Kidney (tissue), 14 donors: ENCODE results near the gene ATP6V1B1. TPM values are rescaled to one million over a fixed set of nuclear protein-coding genes. Genes with fewer than 3 reads are reported as not detected.

Experiments
- DNase-seq, 5 donors: peaks; one replicate each; pipeline ENCODE4 v3.0.0-alpha.2; 2013 to 2020
- FAIRE-seq: peaks from 2 replicates; lab custom pipeline; 2012; peaks lifted over from hg19 to GRCh38; lab: Jason Lieb, UNC
- H3K27ac ChIP-seq, 2 donors: one replicate each; pipeline ENCODE4 v1.7.0; 2013; ENCODE audit warnings: low read depth in 2 of 2, low read length in 2 of 2, inconsistent platforms in 1 of 2
- H3K27me3 ChIP-seq: one replicate; pipeline ENCODE4 v1.7.1; 2013; ENCODE audit warnings: low read length, inconsistent platforms; ENCODE audit not compliant: control insufficient read depth, insufficient read depth
- H3K36me3 ChIP-seq, 3 donors: one replicate each; pipeline versions ENCODE4 v1.7.0 to v1.7.1; 2013; ENCODE audit warnings: low read length in 3 of 3, control low read depth in 1 of 3, inconsistent platforms in 1 of 3; ENCODE audit not compliant: insufficient read depth in 3 of 3, control insufficient read depth in 2 of 3
- H3K4me1 ChIP-seq, 3 donors: one replicate each; pipeline versions ENCODE4 v1.7.0 to v1.7.1; 2013; ENCODE audit warnings: low read length in 3 of 3, inconsistent platforms in 1 of 3, low read depth in 1 of 3; ENCODE audit not compliant: control insufficient read depth in 2 of 3, insufficient read depth in 2 of 3
- H3K4me3 ChIP-seq, 3 donors: one replicate each; pipeline versions ENCODE4 v1.7.0 to v1.8.1; 2013; ENCODE audit warnings: low read length in 3 of 3, control low read depth in 1 of 3, inconsistent platforms in 1 of 3
- H3K9ac ChIP-seq, 3 donors: one replicate each; pipeline versions ENCODE4 v1.7.0 to v1.7.1; 2013; ENCODE audit warnings: low read length in 3 of 3, control low read depth in 1 of 3, inconsistent platforms in 1 of 3
- H3K9me3 ChIP-seq, 3 donors: one replicate each; pipeline versions ENCODE4 v1.7.0 to v1.7.1; 2013; ENCODE audit warnings: low read length in 3 of 3, control low read depth in 1 of 3, inconsistent platforms in 1 of 3; ENCODE audit not compliant: control insufficient read depth in 2 of 3, insufficient read depth in 1 of 3
- intact Hi-C: fragments of 100-400 bp; cut with DNase I; formaldehyde crosslinking; loops from one replicate; pipeline ENCODE4 v1.11.1; 2022
- polyA plus RNA-seq: library from polyadenylated mRNA; stranded (reverse); fragments of 350-450 nt; fragmentation: Illumina TruSeq; extraction: RNeasy Lipid Tissue Mini Kit (QIAGEN cat#74804); gene quantifications from one replicate; pipeline ENCODE4 v1.2.3, GENCODE V29; 2014; ENCODE audit warnings: low read depth, low replicate concordance; ENCODE audit not compliant: insufficient read depth
- total RNA-seq: library from RNA; stranded (reverse); fragmentation: NEBNext Ultra II Directional; extraction: Animal tissue kit (Norgen Biotek cat#: 25700); gene quantifications from one replicate; pipeline ENCODE4 v1.2.1, GENCODE V29; 2021
- TF ChIP-seq, protein P1 (sequence below): IDR thresholded peaks from 3 replicates; pipeline ENCODE4 v1.5.1; 2012; ENCODE audit warnings: mild to moderate bottlenecking, moderate library complexity, borderline replicate concordance; ENCODE audit not compliant: insufficient read depth; ENCODE audit errors: extremely low read depth
- donor health status: control.
- donor health status: control.
- donor health status: control.
- donor health status: control.
- donor health status: control.
- donor health status: DM: yes; HTN: yes; CAD: no.
- donor health status: Normal renal cell carcinoma (clear cell type).

Gene ATP6V1B1
- total and polyA plus RNA-seq, 2 donors from 2014 or later, result 37.9 to 400 TPM

DNA sequence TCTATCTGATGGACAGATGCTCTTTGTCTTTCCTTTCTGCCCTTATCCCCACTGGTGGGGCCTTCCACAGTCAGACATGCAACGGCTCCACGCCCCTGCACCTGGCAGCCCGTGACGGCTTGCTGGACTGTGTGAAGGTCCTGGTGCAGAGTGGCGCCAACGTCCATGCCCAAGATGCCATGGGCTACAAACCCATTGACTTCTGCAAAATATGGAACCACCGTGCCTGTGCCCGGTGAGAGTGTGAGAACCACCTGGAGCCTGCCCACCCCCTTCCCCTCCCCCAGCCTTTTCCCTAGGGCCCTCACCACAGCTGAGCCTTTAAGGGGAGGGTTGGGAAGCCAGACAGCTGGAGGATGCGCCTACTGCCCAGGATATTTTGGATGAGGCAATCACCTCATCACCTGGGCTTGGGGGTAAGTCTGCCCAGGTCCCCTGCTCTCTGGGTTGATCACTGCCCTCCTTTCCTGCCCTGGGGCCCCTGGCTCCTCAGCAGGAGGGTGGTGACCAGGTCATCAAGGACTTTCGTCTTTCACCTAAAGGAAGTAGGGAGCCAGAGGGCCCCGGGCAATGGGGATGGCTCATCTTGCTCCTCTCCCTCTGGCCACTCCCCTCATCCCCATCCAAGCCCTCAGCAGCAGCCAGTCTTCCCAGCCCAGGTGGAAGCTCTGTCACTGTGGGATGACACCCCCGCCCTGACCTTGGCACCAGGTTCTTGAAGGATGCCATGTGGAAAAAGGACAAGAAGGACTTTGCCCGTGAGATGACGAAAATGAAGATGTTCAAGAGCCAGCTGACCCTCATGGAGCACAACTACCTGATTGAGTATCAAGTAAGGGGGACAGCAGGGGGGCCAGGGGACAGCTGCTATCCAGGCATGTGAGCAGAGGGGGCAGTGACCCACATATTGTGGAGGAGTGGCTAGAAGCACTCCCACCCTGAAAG is 46.4 kb downstream of the ATP6V1B1 start:
- no peak overlapping the region for H3K4me3 ChIP-seq
- TF ChIP-seq, protein P1, sequence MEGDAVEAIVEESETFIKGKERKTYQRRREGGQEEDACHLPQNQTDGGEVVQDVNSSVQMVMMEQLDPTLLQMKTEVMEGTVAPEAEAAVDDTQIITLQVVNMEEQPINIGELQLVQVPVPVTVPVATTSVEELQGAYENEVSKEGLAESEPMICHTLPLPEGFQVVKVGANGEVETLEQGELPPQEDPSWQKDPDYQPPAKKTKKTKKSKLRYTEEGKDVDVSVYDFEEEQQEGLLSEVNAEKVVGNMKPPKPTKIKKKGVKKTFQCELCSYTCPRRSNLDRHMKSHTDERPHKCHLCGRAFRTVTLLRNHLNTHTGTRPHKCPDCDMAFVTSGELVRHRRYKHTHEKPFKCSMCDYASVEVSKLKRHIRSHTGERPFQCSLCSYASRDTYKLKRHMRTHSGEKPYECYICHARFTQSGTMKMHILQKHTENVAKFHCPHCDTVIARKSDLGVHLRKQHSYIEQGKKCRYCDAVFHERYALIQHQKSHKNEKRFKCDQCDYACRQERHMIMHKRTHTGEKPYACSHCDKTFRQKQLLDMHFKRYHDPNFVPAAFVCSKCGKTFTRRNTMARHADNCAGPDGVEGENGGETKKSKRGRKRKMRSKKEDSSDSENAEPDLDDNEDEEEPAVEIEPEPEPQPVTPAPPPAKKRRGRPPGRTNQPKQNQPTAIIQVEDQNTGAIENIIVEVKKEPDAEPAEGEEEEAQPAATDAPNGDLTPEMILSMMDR, result no peak
- no peaks in the 10 kb centered on the region for H3K27me3 ChIP-seq
- intact Hi-C loops, result no loop called here
- DNase-seq, result peak in 1 of 5 donors; percentile 35
- no peak overlapping the region for H3K27ac ChIP-seq
- FAIRE-seq, result no peak
- no peaks in the 10 kb centered on the region for H3K9me3 ChIP-seq
- H3K4me1 ChIP-seq, result peaks cover 0 to 8% (median 8%) of the 10 kb centered on the region in 3 donors
- peaks cover 0 to 6% (median 0%) of the 10 kb centered on the region in 3 donors for H3K36me3 ChIP-seq
- no peak overlapping the region for H3K9ac ChIP-seq

DNA sequence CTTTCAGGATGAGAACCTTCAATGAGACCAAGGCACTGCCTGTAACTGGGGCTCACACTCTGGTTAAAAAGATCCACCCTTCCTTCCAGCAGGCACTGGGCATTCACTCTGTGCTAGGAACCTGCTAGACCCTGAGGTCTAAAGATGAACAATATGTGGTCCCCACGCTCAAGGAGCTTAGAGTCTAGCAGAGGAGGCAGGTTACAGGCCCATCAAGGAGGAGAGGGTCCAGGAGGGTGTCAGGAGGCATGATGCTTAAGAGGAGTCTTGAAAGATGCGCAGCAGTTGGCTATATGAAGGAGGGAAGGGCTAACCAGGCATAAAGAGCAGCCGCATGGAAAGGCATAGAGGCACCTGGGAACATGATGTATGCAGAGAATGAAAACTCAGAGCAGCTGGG is 47.3 kb downstream of the ATP6V1B1 start:
- H3K9ac ChIP-seq, result no peak overlapping the region
- no peaks in the 10 kb centered on the region for H3K27me3 ChIP-seq
- H3K4me3 ChIP-seq, result no peak overlapping the region
- FAIRE-seq, result no peak
- H3K27ac ChIP-seq, result no peak overlapping the region
- H3K9me3 ChIP-seq, result no peaks in the 10 kb centered on the region
- peaks cover 0 to 9% (median 2%) of the 10 kb centered on the region in 3 donors for H3K36me3 ChIP-seq
- TF ChIP-seq, protein P1, result no peak
- intact Hi-C loops, result no loop called here
- peaks cover 0 to 4% (median 2%) of the 10 kb centered on the region in 3 donors for H3K4me1 ChIP-seq
- peak in 1 of 5 donors; percentile 11 for DNase-seq

DNA sequence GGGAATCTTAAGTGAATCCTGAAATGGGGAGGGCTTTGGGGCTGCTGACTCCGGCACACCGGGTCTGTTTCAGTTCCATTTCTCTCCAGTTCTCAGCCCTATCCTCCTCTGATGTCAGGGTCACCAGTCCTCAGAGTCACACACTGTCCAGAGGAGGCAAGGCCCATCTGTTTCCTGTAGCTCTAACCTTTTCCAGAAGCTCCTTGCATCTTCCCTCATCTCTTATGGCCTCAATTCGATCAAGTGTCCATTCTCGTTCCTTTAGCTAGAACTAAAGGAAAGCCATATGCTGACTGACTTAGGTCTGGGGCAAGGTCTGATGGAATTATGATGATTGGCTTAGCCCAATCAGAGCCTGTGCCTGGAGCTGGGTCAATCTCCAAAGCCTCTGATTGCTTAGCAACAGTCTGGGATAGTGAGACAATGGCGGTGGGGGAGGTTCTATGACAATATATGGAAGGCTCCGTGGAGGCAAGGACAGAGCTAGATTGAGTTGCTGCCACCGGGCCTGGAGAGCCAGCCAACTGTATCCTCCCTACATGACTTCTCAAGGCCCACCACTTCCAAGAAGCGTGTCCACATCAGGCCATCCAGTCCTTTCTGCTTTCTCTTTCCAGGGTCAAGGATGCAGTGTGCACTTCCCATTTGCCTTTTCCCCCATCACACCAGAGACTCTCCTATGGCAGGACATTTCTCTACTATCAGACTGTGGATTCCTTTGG is 48.0 kb downstream of the ATP6V1B1 start:
- Histone ChIP-seq H3K27me3 (no peaks in the 10 kb centered on the region), H3K9me3 (no peaks in the 10 kb centered on the region), H3K36me3 (peaks cover 0 to 14% (median 9%) of the 10 kb centered on the region in 3 donors), H3K4me3 (no peak overlapping the region), H3K4me1 (peaks cover 0 to 3% (median 0%) of the 10 kb centered on the region in 3 donors), H3K9ac (no peak overlapping the region), H3K27ac (no peak overlapping the region)
- no peak for FAIRE-seq
- intact Hi-C loops, result no loop called here
- TF ChIP-seq, protein P1, result no peak
- DNase-seq, result peak in 1 of 5 donors; percentile 33
